Jurkat, Clone E6-1 (cell line): ENCODE measurements around the gene C2orf74.
"Not testable (repeated sequence)": the region's sequence is repeated elsewhere in the genome, so short reads cannot be mapped to it uniquely, and the experiment has no call there.

Experiments used
- DNase-seq: peaks from one replicate; pipeline ENCODE4 v3.0.0-alpha.2; 2011; ENCODE audit warnings: low read depth, low spot score
- H3K4me3 ChIP-seq: 2 replicates; pipeline ENCODE4 v1.5.1; 2011; ENCODE audit warnings: mild to moderate bottlenecking, low read length, control low read depth, moderate library complexity

C2orf74 gene

DNA sequence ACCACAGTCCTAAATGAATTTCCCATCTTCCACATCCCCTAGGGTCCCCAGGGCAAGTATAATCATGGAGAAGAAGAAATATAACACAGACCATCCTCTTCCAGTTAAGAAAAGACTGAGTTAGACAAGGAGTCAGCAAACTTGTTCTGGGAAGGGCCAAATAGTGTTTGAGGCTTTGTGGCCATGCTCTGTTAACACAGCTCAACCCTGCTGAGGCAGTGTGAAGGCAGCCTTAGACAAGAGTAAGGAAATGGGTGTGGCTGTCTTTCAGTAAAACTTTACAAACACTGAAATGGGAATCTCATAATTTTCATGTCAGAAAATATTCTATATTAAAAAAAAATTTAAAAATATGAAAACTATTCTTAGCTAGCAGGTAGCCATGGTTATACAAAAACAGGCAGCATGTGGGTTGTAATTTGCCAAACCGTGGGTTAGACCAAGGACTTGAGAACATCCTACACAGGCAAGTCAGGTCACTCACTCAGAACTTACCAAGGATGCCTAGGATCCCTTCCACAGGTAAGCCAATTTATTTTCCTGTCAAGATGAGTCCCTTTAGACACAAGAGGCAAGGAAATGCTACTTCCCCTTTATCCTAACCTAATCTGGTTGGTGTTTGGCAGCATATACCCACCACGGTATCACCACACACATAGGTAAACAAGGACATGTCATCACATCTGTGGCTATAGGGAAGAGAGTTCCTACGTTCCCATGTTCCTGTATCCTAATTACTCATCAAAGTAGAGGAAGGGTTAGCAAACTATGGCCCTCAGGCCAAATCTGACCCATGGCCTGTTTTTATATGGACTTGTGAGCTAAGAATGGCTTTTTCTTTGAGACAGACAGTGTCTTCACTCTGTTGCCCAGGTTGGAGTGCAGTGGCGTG is 31.9 kb downstream of the C2orf74 start:
- no peak overlapping the region for H3K4me3 ChIP-seq
- no peak for DNase-seq

DNA sequence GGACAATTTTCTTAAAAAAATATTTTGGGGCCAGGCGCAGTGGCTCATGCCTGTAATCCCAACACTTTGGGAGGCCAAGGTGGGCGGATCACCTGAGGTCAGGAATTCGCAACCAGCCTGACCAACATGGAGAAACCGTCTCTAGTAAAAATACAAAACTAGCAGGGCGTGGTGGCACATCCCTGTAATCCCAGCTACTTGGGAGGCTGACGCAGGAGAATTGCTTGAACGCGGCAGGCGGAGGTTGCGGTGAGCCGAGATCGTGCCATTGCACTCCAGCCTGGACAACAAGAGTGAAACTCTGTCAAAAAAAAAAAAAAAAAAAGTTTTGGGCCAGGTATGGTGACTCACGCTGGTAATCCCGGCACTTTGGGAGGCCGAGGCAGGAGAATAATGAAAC is 32.7 kb downstream of the C2orf74 start:
- H3K4me3 ChIP-seq, DNase-seq: not testable (repeated sequence)

DNA sequence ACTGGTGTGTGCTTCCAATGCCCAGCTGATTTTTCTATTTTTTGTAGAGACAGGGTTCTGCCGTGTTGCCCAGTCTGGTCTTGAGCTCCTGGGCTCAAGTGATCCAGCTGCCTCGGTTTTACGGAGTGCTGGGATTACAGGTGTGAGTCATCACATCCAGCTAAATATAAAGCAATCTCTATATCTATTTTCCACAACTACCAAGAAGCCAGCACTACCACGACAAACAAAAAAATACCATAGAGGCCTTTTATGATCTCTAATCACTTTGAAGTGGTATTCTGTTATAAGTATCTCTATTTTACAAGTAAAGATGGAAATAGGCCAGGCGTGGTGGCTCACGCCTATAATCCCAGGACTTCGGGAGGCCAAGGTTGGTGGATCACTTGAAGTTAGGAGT is 34.7 kb downstream of the C2orf74 start:
- no peak for DNase-seq
- H3K4me3 ChIP-seq, result no peak overlapping the region

- DNase-seq, result no peak
- no peak overlapping the region for H3K4me3 ChIP-seq
Measured at GRCh38 chr2:61205132-61205531, 43.1 kb downstream of the C2orf74 start.

DNA sequence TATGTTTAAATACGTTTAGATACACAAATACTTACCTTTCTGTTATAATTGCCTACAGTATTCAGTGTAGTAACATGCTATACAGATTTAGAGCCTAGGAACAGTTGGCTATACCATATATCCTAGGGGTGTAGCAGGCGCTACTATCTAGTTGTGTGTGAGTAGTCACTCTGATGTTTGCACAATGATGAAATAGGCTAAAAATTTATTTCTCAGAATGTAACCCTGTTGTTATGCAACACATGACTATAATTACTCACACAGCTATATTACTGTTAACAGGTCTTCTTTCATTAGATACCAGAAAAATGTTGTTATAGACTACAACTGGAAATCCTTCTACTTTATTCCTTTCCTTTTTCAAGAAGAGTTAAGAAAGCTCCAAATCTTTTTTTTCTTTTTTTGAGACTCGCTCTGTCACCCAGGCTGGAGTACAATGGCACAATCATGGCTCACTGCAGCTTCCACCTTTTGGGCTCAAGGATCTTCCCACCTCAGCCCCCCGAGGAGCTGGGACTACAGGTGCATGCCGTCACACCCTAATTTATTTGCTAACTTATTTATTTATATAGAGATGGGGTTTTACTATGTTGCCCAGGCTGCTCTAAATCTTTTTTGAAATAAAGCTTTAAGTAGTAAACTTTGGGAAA is 48.5 kb downstream of the C2orf74 start:
- no peak for DNase-seq
- no peak overlapping the region for H3K4me3 ChIP-seq

- no peak overlapping the region for H3K4me3 ChIP-seq
- no peak for DNase-seq
Measured at GRCh38 chr2:61214171-61214570, 52.2 kb downstream of the C2orf74 start.
